Right lobe of liver (tissue), 4 donors: ENCODE measurements around the gene MRPL54.

Source experiments
- CTCF ChIP-seq, 4 donors: fragments of 200-600 bp in 3 of 4; fragments of 450-650 bp in 1 of 4; IDR thresholded peaks; one replicate each; pipeline versions ENCODE4 v1.5.1 to v1.8.0; 2016 to 2022; ENCODE audit warnings: antibody characterized with exemption in 4 of 4, mild to moderate bottlenecking in 2 of 4
- POLR2A ChIP-seq: fragments of 450-650 bp; IDR thresholded peaks from one replicate; pipeline ENCODE4 v1.6.1; 2017; ENCODE audit warnings: antibody characterized with exemption, mild to moderate bottlenecking
- donor health status: DM: no; HTN: no; CAD: no.
- donor health status: DM: no; HTN: no; CAD: no.
- donor health status: DM: no; HTN: yes; CAD: no.

GRCh38 chr19:3730457-3730958 is 32.0 kb upstream of the MRPL54 start:
- no peak for TF ChIP-seq CTCF (IDR thresholded peaks at IDR 0.05)
- no peak for TF ChIP-seq POLR2A
